Prostate gland (tissue), 2 donors: ENCODE results near the gene TOB2. TPM values are rescaled to one million over a fixed set of nuclear protein-coding genes. Genes with fewer than 3 reads are reported as not detected.
"Not testable (repeated sequence)": the region's sequence is repeated elsewhere in the genome, so short reads cannot be mapped to it uniquely, and the experiment has no call there.

ENCODE experiments used
- DNase-seq: peaks from one replicate; pipeline ENCODE4 v3.0.0-alpha.2; 2019; ENCODE audit warnings: low spot score
- H3K27ac ChIP-seq, 2 donors: fragments of 200-600 bp; sonication (generic); 2 replicates each; pipeline ENCODE4 v1.5.1; 2017 to 2019
- H3K27me3 ChIP-seq: fragments of 200-600 bp; sonication (generic); replicated peaks from 2 replicates; pipeline ENCODE4 v1.5.1; 2019; ENCODE audit not compliant: insufficient read depth
- H3K36me3 ChIP-seq, 2 donors: fragments of 200-600 bp; sonication (generic); 1 replicate in 1 of 2; 2 replicates in 1 of 2; pipeline versions ENCODE4 v1.5.1 to v1.8.1; 2017 to 2019
- H3K4me1 ChIP-seq: fragments of 200-600 bp; sonication (generic); replicated peaks from 2 replicates; pipeline ENCODE4 v1.5.1; 2019
- H3K4me3 ChIP-seq, 2 donors: fragments of 200-600 bp; sonication (generic); 2 replicates each; pipeline ENCODE4 v1.5.1; 2017 to 2019
- H3K9me3 ChIP-seq: fragments of 200-600 bp; sonication (generic); 2 replicates; pipeline ENCODE4 v1.5.1; 2017
- CTCF ChIP-seq, 4 experiments: fragments of 200-600 bp in 2 of 4; fragments of 450-650 bp in 2 of 4; sonication (generic) in 2 of 4; IDR thresholded peaks; 1 replicate in 3 of 4; 2 replicates in 1 of 4; pipeline ENCODE4 v1.5.1; 2016 to 2019; ENCODE audit warnings: antibody characterized with exemption in 4 of 4, mild to moderate bottlenecking in 2 of 4, moderate library complexity in 2 of 4
- POLR2A ChIP-seq: fragments of 450-650 bp; IDR thresholded peaks from one replicate; pipeline ENCODE4 v1.6.1; 2016; ENCODE audit warnings: antibody characterized with exemption, mild to moderate bottlenecking
- POLR2AphosphoS5 ChIP-seq: sonication (generic); formaldehyde crosslinking; IDR thresholded peaks from one replicate; pipeline ENCODE4 v1.6.1; 2017; ENCODE audit warnings: antibody characterized with exemption
- whole genome bisulfite sequencing: methylation state at CpG from one replicate; pipeline ENCODE4 v1.1.5; 2018; 5-methylcytosine and 5-hydroxymethylcytosine counted together
- intact Hi-C: fragments of 100-400 bp; cut with DNase I; formaldehyde crosslinking; loops from one replicate; pipeline ENCODE4 v1.14.2; 2022
- total RNA-seq, 2 donors: library from RNA; depleted of rRNA; stranded (reverse); fragments of >200 nt; gene quantifications; one replicate each; pipeline ENCODE4 v1.1.0, GENCODE V29; 2016

Gene TOB2
- total RNA-seq, 2 donors from 2014 or later = 56.7 to 80.8 TPM

GRCh38 chr22:41405588-41405987 lies 41.0 kb downstream of the TOB2 start:
- intact Hi-C loops = loop anchor here (10.0 kb wide), 1 partner anchor 59 kb away; the partner anchor contains the start of genes ACO2 and PHF5A

GRCh38 chr22:41403532-41404318 lies 42.9 kb downstream of the TOB2 start:
- H3K27ac ChIP-seq = no peak overlapping the region

More at GRCh38 chr22:41405588-41405987, 41.0 kb downstream of the TOB2 start:
- Histone ChIP-seq H3K36me3 (no peaks in the 10 kb centered on the region), H3K27ac (no peak overlapping the region), H3K4me3 (no peak overlapping the region), H3K27me3 (no peaks in the 10 kb centered on the region), H3K4me1 (peaks cover 11% of the 10 kb centered on the region), H3K9me3 (no peaks in the 10 kb centered on the region)
- no peak for TF ChIP-seq POLR2AphosphoS5
- TF ChIP-seq CTCF (IDR thresholded peaks at IDR 0.05) = no peak
- no peak for TF ChIP-seq POLR2A
- no peak for DNase-seq
- 79% methylated on average over 8 of the region's 8 CpGs for whole genome bisulfite sequencing

GRCh38 chr22:41402851-41403250 lies 43.8 kb downstream of the TOB2 start:
- WGBS = 86% methylated on average over 14 of the region's 14 CpGs
- H3K4me3 ChIP-seq, DNase-seq, H3K27ac ChIP-seq, H3K36me3 ChIP-seq, H3K4me1 ChIP-seq, H3K9me3 ChIP-seq, H3K27me3 ChIP-seq: not testable (repeated sequence)
- intact Hi-C loops = loop anchor here (2.0 to 10.0 kb wide), 2 partner anchors 62 to 114 kb away; partner anchors contain the start of genes ACO2 and PHF5A

More at GRCh38 chr22:41403532-41404318, 42.9 kb downstream of the TOB2 start:
- no peaks in the 10 kb centered on the region for H3K9me3 ChIP-seq
- WGBS = 14% methylated on average over 18 of the region's 18 CpGs
- DNase-seq = peak; percentile 85
- intact Hi-C loops = loop anchor here (2.0 to 10.0 kb wide), 2 partner anchors 61 to 113 kb away; partner anchors contain the start of genes ACO2 and PHF5A
- TF ChIP-seq POLR2A (no peak), POLR2AphosphoS5 (peak; percentile 87), CTCF (IDR thresholded peaks at IDR 0.05) (peak; percentile 93 to 98 (median 98))
- peaks cover 4% of the 10 kb centered on the region for H3K4me1 ChIP-seq
- H3K27me3 ChIP-seq = no peaks in the 10 kb centered on the region
- H3K4me3 ChIP-seq = no peak overlapping the region
- no peaks in the 10 kb centered on the region for H3K36me3 ChIP-seq

GRCh38 chr22:41401781-41402648 lies 44.6 kb downstream of the TOB2 start:
- H3K4me1 ChIP-seq = peaks cover 4% of the 10 kb centered on the region
- no peaks in the 10 kb centered on the region for H3K27me3 ChIP-seq
- peak overlapping the region; percentile 38 to 47 for H3K27ac ChIP-seq
- no peaks in the 10 kb centered on the region for H3K36me3 ChIP-seq
- intact Hi-C loops = loop anchor here (2.0 to 10.0 kb wide), 2 partner anchors 63 to 115 kb away; partner anchors contain the start of genes ACO2 and PHF5A
- no peak overlapping the region for H3K4me3 ChIP-seq
- no peaks in the 10 kb centered on the region for H3K9me3 ChIP-seq
- WGBS = 42% methylated on average over 16 of the region's 16 CpGs
- peak; percentile 69 for DNase-seq
- TF ChIP-seq CTCF (IDR thresholded peaks at IDR 0.05) (no peak), POLR2A (no peak), POLR2AphosphoS5 (peak; percentile 74)

GRCh38 chr22:41398921-41399320 lies 47.7 kb downstream of the TOB2 start:
- H3K9me3 ChIP-seq = no peaks in the 10 kb centered on the region
- no peaks in the 10 kb centered on the region for H3K27me3 ChIP-seq
- intact Hi-C loops = no loop called here
- no peak overlapping the region for H3K4me3 ChIP-seq
- no peak overlapping the region for H3K27ac ChIP-seq
- peaks cover 4% of the 10 kb centered on the region for H3K4me1 ChIP-seq
- DNase-seq = no peak
- H3K36me3 ChIP-seq = peaks cover 0 to 21% of the 10 kb centered on the region in 2 donors
- WGBS = 82% methylated on average over 8 of the region's 8 CpGs
- no peak for TF ChIP-seq CTCF (IDR thresholded peaks at IDR 0.05)
- no peak for TF ChIP-seq POLR2AphosphoS5
- no peak for TF ChIP-seq POLR2A
